CD4-positive, alpha-beta T cell treated with Interleukin-17A for 4 hours (primary cell): Measurements from ENCODE around the gene FBXO42.

Experiments
- DNase-seq: peaks from one replicate; pipeline ENCODE4 v3.0.0-alpha.2; 2020; ENCODE audit warnings: mixed read lengths

Gene FBXO42

GRCh38 chr1:16199700-16200099, 152.6 kb downstream of the FBXO42 start:
- no peak for DNase-seq

GRCh38 chr1:16199157-16199501, 153.2 kb downstream of the FBXO42 start:
- no peak for DNase-seq

- DNase-seq, result no peak
Observed at GRCh38 chr1:16198444-16199156, 153.7 kb downstream of the FBXO42 start.

- no peak for DNase-seq
Observed at GRCh38 chr1:16196874-16197273, 155.4 kb downstream of the FBXO42 start.
